ENCODE measurements around the gene APOM.

Gene APOM

DNA sequence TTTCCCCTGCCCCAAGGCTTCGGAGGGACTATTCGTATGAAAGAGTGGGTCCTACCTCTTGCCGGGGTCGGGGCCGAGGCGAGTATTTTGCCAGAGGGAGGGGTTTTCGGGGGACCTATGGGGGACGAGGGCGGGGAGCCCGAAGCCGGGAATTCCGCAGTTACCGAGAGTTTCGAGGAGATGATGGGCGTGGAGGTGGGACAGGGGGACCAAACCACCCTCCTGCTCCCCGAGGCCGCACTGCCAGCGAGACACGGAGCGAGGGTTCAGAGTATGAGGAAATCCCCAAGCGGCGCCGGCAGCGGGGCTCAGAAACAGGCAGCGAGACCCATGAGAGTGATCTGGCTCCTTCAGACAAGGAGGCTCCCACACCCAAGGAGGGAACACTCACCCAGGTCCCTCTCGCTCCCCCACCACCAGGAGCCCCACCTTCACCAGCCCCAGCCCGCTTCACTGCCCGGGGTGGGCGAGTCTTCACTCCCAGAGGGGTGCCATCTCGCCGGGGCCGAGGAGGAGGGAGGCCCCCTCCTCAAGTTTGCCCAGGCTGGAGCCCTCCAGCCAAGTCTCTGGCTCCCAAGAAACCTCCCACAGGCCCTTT, 23.9 kb upstream of the APOM start:
- TF ChIP-seq, protein P1, sequence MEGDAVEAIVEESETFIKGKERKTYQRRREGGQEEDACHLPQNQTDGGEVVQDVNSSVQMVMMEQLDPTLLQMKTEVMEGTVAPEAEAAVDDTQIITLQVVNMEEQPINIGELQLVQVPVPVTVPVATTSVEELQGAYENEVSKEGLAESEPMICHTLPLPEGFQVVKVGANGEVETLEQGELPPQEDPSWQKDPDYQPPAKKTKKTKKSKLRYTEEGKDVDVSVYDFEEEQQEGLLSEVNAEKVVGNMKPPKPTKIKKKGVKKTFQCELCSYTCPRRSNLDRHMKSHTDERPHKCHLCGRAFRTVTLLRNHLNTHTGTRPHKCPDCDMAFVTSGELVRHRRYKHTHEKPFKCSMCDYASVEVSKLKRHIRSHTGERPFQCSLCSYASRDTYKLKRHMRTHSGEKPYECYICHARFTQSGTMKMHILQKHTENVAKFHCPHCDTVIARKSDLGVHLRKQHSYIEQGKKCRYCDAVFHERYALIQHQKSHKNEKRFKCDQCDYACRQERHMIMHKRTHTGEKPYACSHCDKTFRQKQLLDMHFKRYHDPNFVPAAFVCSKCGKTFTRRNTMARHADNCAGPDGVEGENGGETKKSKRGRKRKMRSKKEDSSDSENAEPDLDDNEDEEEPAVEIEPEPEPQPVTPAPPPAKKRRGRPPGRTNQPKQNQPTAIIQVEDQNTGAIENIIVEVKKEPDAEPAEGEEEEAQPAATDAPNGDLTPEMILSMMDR (IDR thresholded peaks at IDR 0.05; ENCODE audit: low read depth, low read length, missing control alignments): no peak
- no peak for DNase-seq (ENCODE audit: low read depth)
- H3K4me3 ChIP-seq (ENCODE audit: low read depth, low read length): no peak overlapping the region

DNA sequence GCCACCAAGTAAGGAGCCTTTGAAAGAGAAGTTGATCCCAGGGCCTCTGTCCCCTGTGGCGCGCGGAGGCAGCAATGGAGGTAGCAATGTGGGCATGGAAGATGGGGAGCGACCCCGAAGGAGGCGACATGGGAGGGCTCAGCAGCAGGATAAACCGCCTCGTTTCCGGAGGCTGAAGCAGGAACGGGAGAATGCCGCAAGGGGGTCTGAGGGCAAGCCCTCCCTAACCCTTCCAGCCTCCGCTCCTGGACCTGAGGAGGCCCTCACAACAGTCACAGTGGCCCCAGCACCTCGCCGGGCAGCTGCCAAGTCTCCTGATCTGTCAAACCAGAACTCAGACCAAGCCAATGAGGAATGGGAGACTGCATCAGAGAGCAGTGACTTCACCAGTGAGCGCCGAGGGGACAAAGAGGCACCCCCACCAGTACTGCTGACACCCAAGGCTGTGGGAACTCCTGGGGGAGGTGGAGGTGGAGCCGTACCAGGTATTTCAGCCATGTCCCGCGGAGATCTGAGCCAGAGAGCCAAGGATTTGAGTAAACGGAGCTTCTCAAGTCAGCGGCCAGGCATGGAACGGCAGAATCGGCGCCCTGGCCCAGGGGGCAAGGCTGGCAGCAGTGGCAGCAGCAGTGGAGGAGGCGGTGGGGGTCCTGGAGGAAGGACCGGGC, 23.3 kb upstream of the APOM start:
- no peak for DNase-seq (ENCODE audit: low read depth)
- H3K4me3 ChIP-seq (ENCODE audit: low read depth, low read length): no peak overlapping the region
- TF ChIP-seq, protein P1 (IDR thresholded peaks at IDR 0.05; ENCODE audit: low read depth, low read length, missing control alignments): no peak

DNA sequence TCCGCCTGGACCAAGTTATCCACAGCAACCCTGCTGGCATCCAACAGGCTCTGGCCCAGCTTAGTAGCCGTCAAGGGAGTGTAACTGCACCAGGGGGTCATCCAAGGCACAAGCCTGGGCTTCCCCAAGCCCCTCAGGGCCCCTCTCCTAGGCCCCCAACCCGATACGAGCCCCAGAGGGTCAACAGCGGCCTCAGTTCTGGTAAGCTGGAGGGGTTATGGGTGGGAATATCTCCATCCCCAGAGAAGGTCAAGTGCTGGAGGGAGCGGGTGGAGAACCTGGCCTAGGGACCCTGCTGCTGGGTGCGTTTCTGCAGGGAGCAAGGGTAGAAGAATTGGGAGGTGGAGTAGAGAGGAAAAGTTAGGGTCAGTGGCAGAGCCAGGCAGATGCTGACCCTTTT, 22.2 kb upstream of the APOM start:
- TF ChIP-seq, protein P1 (IDR thresholded peaks at IDR 0.05; ENCODE audit: low read depth, low read length, missing control alignments): no peak
- no peak for DNase-seq (ENCODE audit: low read depth)
- no peak overlapping the region for H3K4me3 ChIP-seq (ENCODE audit: low read depth, low read length)

DNA sequence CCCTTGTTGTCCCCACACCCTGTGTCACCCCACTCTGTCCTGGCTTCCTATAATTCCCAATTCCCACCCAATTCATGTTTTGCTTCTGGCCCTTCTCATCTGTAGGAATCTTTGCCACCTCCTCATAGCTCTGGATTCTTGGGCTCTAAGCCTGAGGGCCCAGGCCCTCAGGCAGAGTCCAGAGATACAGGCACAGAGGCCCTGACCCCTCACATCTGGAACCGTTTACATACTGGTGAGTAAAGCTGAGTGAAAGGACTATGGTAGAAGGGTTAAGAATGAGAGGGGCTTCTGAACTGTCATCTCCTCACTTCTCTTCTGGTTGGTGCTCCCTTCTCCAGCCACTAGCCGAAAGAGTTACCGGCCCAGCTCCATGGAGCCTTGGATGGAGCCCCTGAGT, 21.6 kb upstream of the APOM start:
- no peak for DNase-seq (ENCODE audit: low read depth)
- TF ChIP-seq, protein P1 (IDR thresholded peaks at IDR 0.05; ENCODE audit: low read depth, low read length, missing control alignments): no peak
- H3K4me3 ChIP-seq (ENCODE audit: low read depth, low read length): no peak overlapping the region

DNA sequence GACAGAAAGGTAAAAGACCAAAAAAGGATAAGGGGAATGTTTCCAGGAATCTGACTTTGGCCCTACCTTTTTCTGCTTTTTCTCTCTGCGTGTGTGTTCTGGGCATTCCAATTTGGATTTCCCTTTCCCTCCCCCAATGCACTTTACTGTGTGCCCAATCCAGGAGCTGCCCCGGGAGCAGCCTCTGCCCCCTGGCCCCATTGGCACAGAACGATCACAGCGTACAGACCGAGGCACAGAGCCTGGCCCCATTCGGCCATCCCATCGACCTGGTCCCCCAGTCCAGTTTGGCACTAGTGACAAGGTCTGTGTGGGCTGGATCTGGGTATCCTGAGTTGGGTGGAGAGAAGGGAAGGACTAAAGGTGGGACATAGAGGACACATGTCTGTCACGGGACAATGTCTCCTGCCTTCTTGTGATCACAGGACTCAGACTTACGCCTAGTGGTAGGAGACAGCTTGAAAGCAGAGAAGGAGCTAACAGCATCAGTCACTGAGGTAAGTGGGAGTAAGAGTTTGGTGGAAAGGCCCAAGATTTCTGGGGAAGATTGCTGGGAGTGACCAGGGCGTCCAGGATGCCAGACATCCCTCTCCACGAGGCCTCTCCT, 20.6 kb upstream of the APOM start:
- H3K4me3 ChIP-seq (ENCODE audit: low read depth, low read length): no peak overlapping the region
- DNase-seq (ENCODE audit: low read depth): no peak
- TF ChIP-seq, protein P1 (IDR thresholded peaks at IDR 0.05; ENCODE audit: low read depth, low read length, missing control alignments): no peak

DNA sequence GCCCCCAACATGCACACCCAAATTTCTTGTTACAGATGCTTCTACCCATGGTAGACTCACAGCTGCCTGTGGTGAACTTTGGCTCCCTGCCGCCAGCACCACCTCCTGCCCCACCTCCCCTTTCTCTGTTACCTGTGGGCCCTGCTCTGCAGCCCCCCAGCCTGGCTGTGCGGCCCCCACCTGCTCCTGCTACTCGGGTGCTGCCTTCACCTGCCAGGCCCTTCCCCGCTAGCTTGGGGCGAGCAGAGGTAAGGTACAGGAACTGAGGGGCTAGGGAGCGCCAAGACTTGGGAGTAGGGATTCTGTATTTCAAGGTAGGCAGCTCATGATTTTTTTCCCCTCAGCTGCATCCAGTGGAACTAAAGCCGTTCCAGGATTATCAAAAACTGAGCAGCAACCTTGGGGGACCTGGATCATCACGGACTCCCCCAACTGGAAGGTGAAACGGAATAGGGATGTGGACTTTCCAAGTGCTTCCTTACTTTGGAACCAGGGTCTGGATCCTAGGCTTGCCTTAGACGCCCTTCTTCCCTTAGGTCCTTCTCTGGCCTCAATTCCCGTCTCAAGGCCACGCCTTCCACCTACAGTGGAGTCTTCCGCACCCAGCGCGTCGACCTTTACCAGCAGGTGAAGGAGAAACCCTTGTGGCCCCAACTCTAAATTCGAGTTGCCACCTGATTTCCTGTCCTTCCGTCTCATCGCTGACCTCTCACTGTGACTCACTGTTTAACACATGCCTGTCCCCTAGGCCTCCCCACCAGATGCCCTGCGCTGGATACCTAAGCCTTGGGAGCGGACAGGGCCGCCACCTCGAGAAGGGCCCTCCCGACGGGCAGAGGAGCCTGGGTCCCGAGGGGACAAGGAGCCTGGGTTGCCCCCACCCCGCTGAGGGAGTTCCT, 18.7 kb upstream of the APOM start:
- TF ChIP-seq, protein P1 (IDR thresholded peaks at IDR 0.05; ENCODE audit: low read depth, low read length, missing control alignments): no peak
- no peak overlapping the region for H3K4me3 ChIP-seq (ENCODE audit: low read depth, low read length)
- DNase-seq (ENCODE audit: low read depth): no peak

All from GM12864 (cell line).